ENCODE measurements around the gene ZFPL1. TPM values are rescaled to one million over a fixed set of nuclear protein-coding genes. Genes with fewer than 3 reads are reported as not detected.

The ZFPL1 gene
- total RNA-seq, 1 experiment from 2014 or later = 50.8 TPM

- Mint-ChIP-seq H3K36me3 (ENCODE audit: insufficient read depth, unreplicated experiment) (no peaks in the 10 kb centered on the region), H3K4me3 (ENCODE audit: unreplicated experiment) (peak within 1 kb of the TSS; percentile 80), H3K27me3 (ENCODE audit: insufficient read depth, unreplicated experiment) (no peaks in the 10 kb centered on the region), H3K27ac (ENCODE audit: low read depth, unreplicated experiment) (peak within 1 kb of the TSS; percentile 89), H3K9me3 (ENCODE audit: unreplicated experiment) (no peaks in the 10 kb centered on the region), H3K4me1 (ENCODE audit: insufficient read depth, unreplicated experiment) (peaks cover 10% of the 10 kb centered on the region)
- DNase-seq (ENCODE audit: unreplicated experiment) = peak; percentile 88
- ChIA-PET CTCF (interaction anchor here (0.5 to 9.2 kb wide), 7 partner anchors 16 to 320 kb away, joined by 3 to 94 read pairs (median 3); partner anchors contain the start of genes SF1 and TM7SF2), POLR2A (interaction anchor here (0.6 to 5.0 kb wide), 26 partner anchors 10 to 325 kb away, joined by 3 to 63 read pairs (median 5); partner anchors contain the start of genes ARL2, CAPN1, CDC42BPG and CDCA5)
- intact Hi-C loops (cut with micrococcal nuclease) = no loop called here
- TF ChIP-seq CTCF (IDR thresholded peaks at IDR 0.05; ENCODE audit: unreplicated experiment) = no peak
- TSS peak; percentile 84 for BruUV-seq (replicated peaks)
Measured at GRCh38 chr11:65095974-65096806, 12.2 kb downstream of the ZFPL1 start, which contains the start of gene VPS51. TSS of gene VPS51 (plus strand) at chr11:65096214. CDS start at chr11:65096251, 37 bp downstream.

- intact Hi-C loops (cut with micrococcal nuclease) = no loop called here
- Mint-ChIP-seq H3K27ac (ENCODE audit: low read depth, unreplicated experiment) (peak overlapping the region; percentile 89), H3K9me3 (ENCODE audit: unreplicated experiment) (no peaks in the 10 kb centered on the region), H3K36me3 (ENCODE audit: insufficient read depth, unreplicated experiment) (peaks cover 3% of the 10 kb centered on the region), H3K4me1 (ENCODE audit: insufficient read depth, unreplicated experiment) (peaks cover 10% of the 10 kb centered on the region), H3K4me3 (ENCODE audit: unreplicated experiment) (peak overlapping the region; percentile 80), H3K27me3 (ENCODE audit: insufficient read depth, unreplicated experiment) (no peaks in the 10 kb centered on the region)
- no peak for TF ChIP-seq CTCF (IDR thresholded peaks at IDR 0.05; ENCODE audit: unreplicated experiment)
- no peak for DNase-seq (ENCODE audit: unreplicated experiment)
- ChIA-PET CTCF (interaction anchor here (0.6 to 9.2 kb wide), 7 partner anchors 15 to 865 kb away, joined by 3 to 94 read pairs (median 3); partner anchors contain the start of gene TM7SF2), POLR2A (interaction anchor here (0.6 to 5.0 kb wide), 26 partner anchors 11 to 325 kb away, joined by 3 to 63 read pairs (median 5); partner anchors contain the start of genes ARL2, CAPN1, CDC42BPG and CDCA5)
- TSS peak; percentile 54 for BruUV-seq (replicated peaks)
Measured at GRCh38 chr11:65096926-65097325, 12.9 kb downstream of the ZFPL1 start.

- TF ChIP-seq CTCF (IDR thresholded peaks at IDR 0.05; ENCODE audit: unreplicated experiment) = peak; percentile 10
- Mint-ChIP-seq H3K27ac (ENCODE audit: low read depth, unreplicated experiment) (no peak overlapping the region), H3K4me3 (ENCODE audit: unreplicated experiment) (no peak overlapping the region), H3K27me3 (ENCODE audit: insufficient read depth, unreplicated experiment) (no peaks in the 10 kb centered on the region), H3K4me1 (ENCODE audit: insufficient read depth, unreplicated experiment) (peaks cover 8% of the 10 kb centered on the region), H3K9me3 (ENCODE audit: unreplicated experiment) (no peaks in the 10 kb centered on the region), H3K36me3 (ENCODE audit: insufficient read depth, unreplicated experiment) (peaks cover 18% of the 10 kb centered on the region)
- intact Hi-C loops (cut with micrococcal nuclease) = no loop called here
- ChIA-PET CTCF (interaction anchor here (0.6 to 9.2 kb wide), 2 partner anchors 11 to 451 kb away, joined by 3 to 94 read pairs; partner anchors contain the start of gene TM7SF2), POLR2A (interaction anchor here (0.6 to 5.0 kb wide), 3 partner anchors 9 to 94 kb away, joined by 3 to 63 read pairs (median 12); partner anchors contain the start of genes TM7SF2 and ZNHIT2)
- DNase-seq (ENCODE audit: unreplicated experiment) = no peak
- BruUV-seq (replicated peaks) = no TSS peak
Measured at GRCh38 chr11:65100674-65101350, 16.8 kb downstream of the ZFPL1 start.

Measured in MCF 10A (cell line).